ENCODE data around the gene CISD2.
"Not testable (repeated sequence)": the region's sequence is repeated elsewhere in the genome, so short reads cannot be mapped to it uniquely, and the experiment has no call there.

CISD2 gene

DNA sequence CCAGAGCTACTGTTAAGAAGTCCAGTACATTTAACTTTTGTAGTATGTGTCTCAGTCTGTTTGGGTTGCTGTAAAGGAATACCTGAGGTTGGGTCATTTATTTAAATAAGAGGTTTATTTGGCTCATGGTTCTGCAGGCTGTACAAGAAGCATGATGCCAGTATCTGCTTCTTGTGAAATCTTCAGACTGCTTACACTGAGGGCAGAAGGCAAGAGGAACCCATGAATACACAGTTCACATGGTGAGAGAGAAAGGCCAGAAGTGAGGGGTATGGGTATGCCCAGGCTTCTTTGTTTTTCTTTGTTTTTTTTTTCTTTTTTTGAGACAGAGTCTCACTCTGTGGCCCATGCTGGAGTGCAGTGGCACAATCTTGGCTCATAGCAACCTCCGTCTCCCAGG, 6.0 kb upstream of the CISD2 start:
- H3K9me2 ChIP-seq (replicated peaks; ENCODE audit: insufficient read depth, low read length): no peaks in the 10 kb centered on the region
- no peak for TF ChIP-seq EZH2phosphoT487 (conservative IDR thresholded peaks at IDR 0.05; ENCODE audit: low read length)
- TF ChIP-seq, protein P1, sequence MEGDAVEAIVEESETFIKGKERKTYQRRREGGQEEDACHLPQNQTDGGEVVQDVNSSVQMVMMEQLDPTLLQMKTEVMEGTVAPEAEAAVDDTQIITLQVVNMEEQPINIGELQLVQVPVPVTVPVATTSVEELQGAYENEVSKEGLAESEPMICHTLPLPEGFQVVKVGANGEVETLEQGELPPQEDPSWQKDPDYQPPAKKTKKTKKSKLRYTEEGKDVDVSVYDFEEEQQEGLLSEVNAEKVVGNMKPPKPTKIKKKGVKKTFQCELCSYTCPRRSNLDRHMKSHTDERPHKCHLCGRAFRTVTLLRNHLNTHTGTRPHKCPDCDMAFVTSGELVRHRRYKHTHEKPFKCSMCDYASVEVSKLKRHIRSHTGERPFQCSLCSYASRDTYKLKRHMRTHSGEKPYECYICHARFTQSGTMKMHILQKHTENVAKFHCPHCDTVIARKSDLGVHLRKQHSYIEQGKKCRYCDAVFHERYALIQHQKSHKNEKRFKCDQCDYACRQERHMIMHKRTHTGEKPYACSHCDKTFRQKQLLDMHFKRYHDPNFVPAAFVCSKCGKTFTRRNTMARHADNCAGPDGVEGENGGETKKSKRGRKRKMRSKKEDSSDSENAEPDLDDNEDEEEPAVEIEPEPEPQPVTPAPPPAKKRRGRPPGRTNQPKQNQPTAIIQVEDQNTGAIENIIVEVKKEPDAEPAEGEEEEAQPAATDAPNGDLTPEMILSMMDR (IDR thresholded peaks at IDR 0.05; ENCODE audit: insufficient read depth, low read length, poor library complexity, severe bottlenecking): no peak
- no peaks in the 10 kb centered on the region for H4K20me1 ChIP-seq (ENCODE audit: low read depth, low read length)
- no peak overlapping the region for H3K9ac ChIP-seq (ENCODE audit: low read length)
- H3K4me2 ChIP-seq (ENCODE audit: low read depth, low read length, poor library complexity, severe bottlenecking): no peak overlapping the region
- no peak overlapping the region for H2AFZ ChIP-seq (ENCODE audit: low read depth, low read length, severe bottlenecking)
- no peak overlapping the region for H3K4me3 ChIP-seq (ENCODE audit: insufficient read depth, low read length, poor library complexity, severe bottlenecking)
- H3K27me3 ChIP-seq (ENCODE audit: low read length): no peaks in the 10 kb centered on the region
- 0 out of 2 replicates have a peak, but pooled peaks cover 3% of the 10 kb centered on the region for H3F3A ChIP-seq (ENCODE audit: insufficient read depth)
- H3K36me3 ChIP-seq (ENCODE audit: low read length): no peaks in the 10 kb centered on the region
- H3K27ac ChIP-seq (ENCODE audit: low read depth, low read length): no peak overlapping the region
- H3K79me2 ChIP-seq (ENCODE audit: insufficient read depth, low read length): peaks cover 25% of the 10 kb centered on the region
- H3K9me3 ChIP-seq (ENCODE audit: insufficient read depth, low read length): no peaks in the 10 kb centered on the region

DNA sequence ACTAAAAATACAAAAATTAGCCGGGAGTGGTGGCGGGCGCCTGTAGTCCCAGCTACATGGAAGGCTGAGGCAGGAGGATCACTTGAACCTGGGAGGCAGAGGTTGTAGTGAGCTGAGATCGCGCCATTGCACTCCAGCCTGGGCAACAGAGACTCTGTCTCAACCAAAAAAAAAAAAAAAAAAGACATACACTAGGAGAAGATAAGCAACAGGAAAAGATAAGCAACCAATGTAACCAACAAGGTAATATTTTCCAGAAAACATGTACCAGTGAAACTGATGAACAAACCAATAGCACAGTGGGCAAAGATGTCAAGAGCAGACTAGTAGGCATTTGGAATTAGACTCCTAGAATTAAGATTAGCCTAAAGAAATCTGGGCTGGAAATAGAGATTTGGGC, 3.5 kb upstream of the CISD2 start:
- H2AFZ ChIP-seq (ENCODE audit: low read depth, low read length, severe bottlenecking); H3K27ac ChIP-seq (ENCODE audit: low read depth, low read length); H3K4me2 ChIP-seq (ENCODE audit: low read depth, low read length, poor library complexity, severe bottlenecking); H4K20me1 ChIP-seq (ENCODE audit: low read depth, low read length); H3K4me3 ChIP-seq (ENCODE audit: insufficient read depth, low read length, poor library complexity, severe bottlenecking); H3K9ac ChIP-seq (ENCODE audit: low read length); H3K9me3 ChIP-seq (ENCODE audit: insufficient read depth, low read length); H3K27me3 ChIP-seq (ENCODE audit: low read length); H3K36me3 ChIP-seq (ENCODE audit: low read length); H3K9me2 ChIP-seq (replicated peaks; ENCODE audit: insufficient read depth, low read length): not testable (repeated sequence)
- peaks cover 10% of the 10 kb centered on the region for H3F3A ChIP-seq (ENCODE audit: insufficient read depth)
- H3K79me2 ChIP-seq (ENCODE audit: insufficient read depth, low read length): peaks cover 37% of the 10 kb centered on the region

DNA sequence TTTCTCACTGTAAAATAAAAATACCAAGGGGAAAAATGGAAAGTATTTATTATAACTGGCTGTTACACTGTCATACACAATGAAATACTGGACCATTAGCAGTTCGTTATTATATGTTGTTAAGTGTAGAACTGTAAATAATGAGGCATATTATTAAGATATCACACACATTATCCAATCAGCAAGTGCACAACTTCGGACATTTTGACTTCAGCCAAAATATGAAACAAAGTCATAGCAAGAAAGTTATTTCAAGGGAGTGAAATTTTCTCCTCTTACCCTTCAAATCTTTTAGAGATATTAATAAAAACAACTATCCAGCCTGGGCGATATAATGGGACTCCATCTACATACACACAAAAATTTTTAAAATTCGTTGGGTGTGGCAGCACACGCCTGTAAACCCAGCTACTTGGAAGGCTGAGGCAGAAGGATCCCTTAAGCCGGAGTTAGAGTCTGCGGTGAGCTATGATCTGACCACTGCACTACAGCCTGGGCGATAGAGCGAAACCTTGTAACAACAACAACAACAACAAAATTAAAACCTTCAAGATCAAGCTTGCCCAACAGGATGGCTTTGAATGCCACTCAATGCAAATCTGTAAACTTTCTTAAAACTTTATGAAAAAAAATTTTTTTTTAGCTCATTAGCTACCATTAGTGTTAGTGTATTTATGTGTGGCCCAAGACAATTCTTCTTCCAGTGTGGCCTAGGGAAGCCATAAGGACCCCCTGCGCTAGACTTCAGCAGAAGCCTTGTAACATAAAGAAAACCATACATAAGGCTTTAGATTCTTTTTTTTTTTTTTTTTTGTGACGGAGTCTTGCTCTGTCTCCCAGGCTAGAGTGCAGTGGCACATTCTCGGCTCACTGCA, 1.3 kb upstream of the CISD2 start:
- peak overlapping the region; percentile 90 for H3K4me2 ChIP-seq (ENCODE audit: low read depth, low read length, poor library complexity, severe bottlenecking)
- H3K36me3 ChIP-seq (ENCODE audit: low read length): no peaks in the 10 kb centered on the region
- no peaks in the 10 kb centered on the region for H4K20me1 ChIP-seq (ENCODE audit: low read depth, low read length)
- H3F3A ChIP-seq (ENCODE audit: insufficient read depth): peaks cover 10% of the 10 kb centered on the region
- no peaks in the 10 kb centered on the region for H3K9me3 ChIP-seq (ENCODE audit: insufficient read depth, low read length)
- peak overlapping the region; percentile 99 for H3K27ac ChIP-seq (ENCODE audit: low read depth, low read length)
- H3K27me3 ChIP-seq (ENCODE audit: low read length): no peaks in the 10 kb centered on the region
- peak overlapping the region; percentile 70 for H3K9ac ChIP-seq (ENCODE audit: low read length)
- peak overlapping the region; percentile 48 for H2AFZ ChIP-seq (ENCODE audit: low read depth, low read length, severe bottlenecking)
- TF ChIP-seq, protein P1 (IDR thresholded peaks at IDR 0.05; ENCODE audit: insufficient read depth, low read length, poor library complexity, severe bottlenecking): no peak
- no peak for TF ChIP-seq EZH2phosphoT487 (conservative IDR thresholded peaks at IDR 0.05; ENCODE audit: low read length)
- peak overlapping the region; percentile 71 for H3K4me3 ChIP-seq (ENCODE audit: insufficient read depth, low read length, poor library complexity, severe bottlenecking)
- H3K79me2 ChIP-seq (ENCODE audit: insufficient read depth, low read length): peaks cover 59% of the 10 kb centered on the region
- H3K9me2 ChIP-seq (replicated peaks; ENCODE audit: insufficient read depth, low read length): no peaks in the 10 kb centered on the region

DNA sequence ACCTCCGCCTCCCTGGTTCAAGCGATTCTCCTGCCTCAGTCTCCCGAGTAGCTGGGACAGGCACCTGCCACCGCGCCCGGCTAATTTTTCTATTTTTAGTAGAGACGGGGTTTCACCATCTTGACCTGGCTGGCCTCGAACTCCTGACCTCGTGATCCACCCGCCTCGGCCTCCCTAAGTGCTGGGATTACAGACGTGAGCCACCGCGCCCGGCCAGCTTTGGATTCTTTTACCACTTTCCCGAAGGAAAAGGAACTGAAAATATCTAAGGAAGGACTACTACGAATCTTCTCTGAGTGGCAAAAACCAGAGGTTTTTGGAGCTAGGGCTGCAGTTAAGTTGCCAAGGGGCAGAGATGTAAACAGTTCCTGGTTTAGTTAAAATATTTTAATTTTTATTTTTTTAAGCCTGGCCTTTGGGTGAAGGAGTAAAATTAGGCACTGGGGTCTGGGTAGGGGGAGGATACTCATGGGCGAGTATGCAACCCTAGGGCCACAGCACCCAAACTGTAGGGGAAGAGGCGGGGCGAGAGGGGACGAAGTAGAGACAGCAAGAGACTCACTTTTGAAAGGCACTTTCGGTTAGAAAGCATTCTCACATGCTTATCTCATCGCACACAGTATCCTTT, 525 bp upstream of the CISD2 start:
- TF ChIP-seq, protein P1 (IDR thresholded peaks at IDR 0.05; ENCODE audit: insufficient read depth, low read length, poor library complexity, severe bottlenecking): no peak
- no peak for TF ChIP-seq EZH2phosphoT487 (conservative IDR thresholded peaks at IDR 0.05; ENCODE audit: low read length)
- Histone ChIP-seq H3K27ac (ENCODE audit: low read depth, low read length) (peak overlapping the region; percentile 99), H2AFZ (ENCODE audit: low read depth, low read length, severe bottlenecking) (no peak overlapping the region), H3K4me2 (ENCODE audit: low read depth, low read length, poor library complexity, severe bottlenecking) (peak overlapping the region; percentile 90), H3K79me2 (ENCODE audit: insufficient read depth, low read length) (peaks cover 67% of the 10 kb centered on the region), H3K9me3 (ENCODE audit: insufficient read depth, low read length) (no peaks in the 10 kb centered on the region), H3K9me2 (replicated peaks; ENCODE audit: insufficient read depth, low read length) (no peaks in the 10 kb centered on the region), H3K36me3 (ENCODE audit: low read length) (no peaks in the 10 kb centered on the region), H3K27me3 (ENCODE audit: low read length) (no peaks in the 10 kb centered on the region), H4K20me1 (ENCODE audit: low read depth, low read length) (no peaks in the 10 kb centered on the region), H3K9ac (ENCODE audit: low read length) (peak overlapping the region; percentile 70), H3F3A (ENCODE audit: insufficient read depth) (peaks cover 10% of the 10 kb centered on the region), H3K4me3 (ENCODE audit: insufficient read depth, low read length, poor library complexity, severe bottlenecking) (peak overlapping the region; percentile 71)
